T-helper 22 cell (primary cell): ENCODE measurements around the gene BHLHE41.

Experiments
- DNase-seq: peaks from one replicate; pipeline ENCODE4 v3.0.0-alpha.2; 2020; ENCODE audit warnings: low read depth

Gene BHLHE41

GRCh38 chr12:26077915-26078702 lies 46.7 kb downstream of the BHLHE41 start:
- DNase-seq: no peak
